HepG2 (cell line): Measurements from ENCODE around the gene TRNP1. TPM values are rescaled to one million over a fixed set of nuclear protein-coding genes. Genes with fewer than 3 reads are reported as not detected.

ENCODE experiments used
- ASH2L ChIP-seq: fragments of 300-600, 200-600 bp; sonication (generic); IDR thresholded peaks from 2 replicates; pipeline ENCODE4 v1.7.0; 2017; ENCODE audit warnings: low read depth, mild to moderate bottlenecking, moderate library complexity, mixed read lengths, low read length; ENCODE audit not compliant: insufficient read length
- ATM ChIP-seq: fragments of 450-650 bp; IDR thresholded peaks from 2 replicates; pipeline ENCODE4 v1.7.1; 2017; ENCODE audit warnings: mild to moderate bottlenecking, borderline replicate concordance
- CENPX ChIP-seq: sonication (generic); formaldehyde crosslinking; IDR thresholded peaks from 2 replicates; pipeline ENCODE4 v1.9.0; 2021; ENCODE audit warnings: mild to moderate bottlenecking, missing genetic modification reagents, moderate library complexity
- FOXP1 ChIP-seq, 2 experiments: fragments of 450-650 bp in 1 of 2; IDR thresholded peaks; 2 replicates each; pipeline ENCODE4 v1.6.1; 2017 to 2018; ENCODE audit warnings: antibody characterized with exemption in 1 of 2
- GABPA ChIP-seq, 2 experiments: IDR thresholded peaks; 2 replicates each; pipeline ENCODE4 v1.6.1; 2011 to 2016; ENCODE audit warnings: low read depth in 2 of 2, low read length in 1 of 2, missing biosample characterization in 1 of 2, missing genetic modification characterization in 1 of 2
- JUN ChIP-seq: sonication (generic); formaldehyde crosslinking; IDR thresholded peaks from 2 replicates; pipeline ENCODE4 v1.4.0; 2020; ENCODE audit warnings: mild to moderate bottlenecking, missing genetic modification reagents
- KDM5B ChIP-seq: sonication (generic); formaldehyde crosslinking; IDR thresholded peaks from 2 replicates; pipeline ENCODE4 v1.4.0; 2020; ENCODE audit warnings: missing genetic modification reagents, mild to moderate bottlenecking, borderline replicate concordance
- MED1 ChIP-seq: sonication (generic); formaldehyde crosslinking; IDR thresholded peaks from 2 replicates; pipeline ENCODE4 v1.4.0; 2020; ENCODE audit warnings: missing genetic modification reagents
- RBM39 ChIP-seq: fragments of 200-400 bp; formaldehyde crosslinking; IDR thresholded peaks from one replicate; pipeline ENCODE4 v1.6.1; 2018; ENCODE audit warnings: antibody characterized with exemption, mild to moderate bottlenecking, low read depth, low read length; ENCODE audit not compliant: poor library complexity, severe bottlenecking
- SRSF4 ChIP-seq: fragments of 200-400 bp; formaldehyde crosslinking; IDR thresholded peaks from one replicate; pipeline ENCODE4 v1.6.1; 2018; ENCODE audit warnings: mild to moderate bottlenecking, low read depth, low read length, moderate library complexity; ENCODE audit not compliant: poor library complexity, severe bottlenecking
- ZBTB7A ChIP-seq: sonication (generic); formaldehyde crosslinking; IDR thresholded peaks from 2 replicates; pipeline ENCODE4 v1.8.0; 2022; ENCODE audit warnings: mild to moderate bottlenecking, missing genetic modification reagents
- ZNF121 ChIP-seq: sonication (generic); formaldehyde crosslinking; IDR thresholded peaks from 2 replicates; pipeline ENCODE4 v1.5.0; 2020; ENCODE audit warnings: mild to moderate bottlenecking, missing genetic modification reagents
- ZNF292 ChIP-seq: sonication (generic); formaldehyde crosslinking; IDR thresholded peaks from 2 replicates; pipeline ENCODE4 v1.8.1; 2022; ENCODE audit warnings: mild to moderate bottlenecking, low read depth, missing genetic modification reagents, borderline replicate concordance
- ZNF296 ChIP-seq: sonication (generic); formaldehyde crosslinking; conservative IDR thresholded peaks from 2 replicates; pipeline ENCODE4 v1.5.0; 2020; ENCODE audit warnings: mild to moderate bottlenecking, missing genetic modification reagents
- ZNF501 ChIP-seq: sonication (generic); formaldehyde crosslinking; IDR thresholded peaks from 2 replicates; pipeline ENCODE4 v1.5.1; 2020; ENCODE audit warnings: mild to moderate bottlenecking, moderate library complexity, missing genetic modification reagents
- ZNF761 ChIP-seq: sonication (generic); formaldehyde crosslinking; conservative IDR thresholded peaks from 2 replicates; pipeline ENCODE4 v1.4.0; 2020; ENCODE audit warnings: mild to moderate bottlenecking, missing genetic modification reagents
- ZNF772 ChIP-seq: sonication (generic); formaldehyde crosslinking; IDR thresholded peaks from 2 replicates; pipeline ENCODE4 v1.5.0; 2020; ENCODE audit warnings: mild to moderate bottlenecking, missing genetic modification reagents
- polyA plus RNA-seq, 8 experiments: library from polyadenylated mRNA; depleted of rRNA in 3 of 8; stranded (reverse) in 7 of 8; unstranded in 1 of 8; fragments of >200 nt; fragmentation: Illumina TruSeq in 4 of 8; extraction: Trizol in 4 of 8; gene quantifications; 2 replicates each; pipeline versions ENCODE4 v1.2.1 to v1.2.3, GENCODE V29; 2011 to 2016; ENCODE audit warnings: low read depth in 4 of 8, missing spikeins in 1 of 8, mixed read lengths in 1 of 8; ENCODE audit not compliant: insufficient read depth in 1 of 8
- total RNA-seq, 5 experiments: library from RNA; depleted of rRNA; stranded (reverse); fragments of >200 nt; fragmentation: Illumina TruSeq; extraction: Trizol; gene quantifications; 2 replicates each; pipeline ENCODE4 v1.2.3, GENCODE V29; 2016; ENCODE audit warnings: low read depth in 1 of 5
- TF ChIP-seq, protein P1 (sequence below): sonication (generic); formaldehyde crosslinking; IDR thresholded peaks from 2 replicates; pipeline ENCODE4 v1.4.0; 2020; ENCODE audit warnings: missing genetic modification reagents
- TF ChIP-seq, protein P2 (sequence below): sonication (generic); formaldehyde crosslinking; IDR thresholded peaks from 2 replicates; pipeline ENCODE4 v1.5.0; 2020; ENCODE audit warnings: mild to moderate bottlenecking, missing genetic modification reagents, moderate library complexity
- TF ChIP-seq, protein P3 (sequence below): sonication (generic); formaldehyde crosslinking; IDR thresholded peaks from 2 replicates; pipeline ENCODE4 v1.4.0; 2020; ENCODE audit warnings: missing genetic modification reagents, borderline replicate concordance

Gene TRNP1
- total and polyA plus RNA-seq, 2 of the 13 experiments (the other 11 are each of a cell fraction or from before 2014, with no cell fraction given), result 42.0 to 158 TPM

- TF ChIP-seq ATM, result no peak
- TF ChIP-seq SRSF4, result no peak
- no peak for TF ChIP-seq RBM39
- TF ChIP-seq KDM5B (CRISPR knock-in tag), result no peak
- TF ChIP-seq, protein P1, sequence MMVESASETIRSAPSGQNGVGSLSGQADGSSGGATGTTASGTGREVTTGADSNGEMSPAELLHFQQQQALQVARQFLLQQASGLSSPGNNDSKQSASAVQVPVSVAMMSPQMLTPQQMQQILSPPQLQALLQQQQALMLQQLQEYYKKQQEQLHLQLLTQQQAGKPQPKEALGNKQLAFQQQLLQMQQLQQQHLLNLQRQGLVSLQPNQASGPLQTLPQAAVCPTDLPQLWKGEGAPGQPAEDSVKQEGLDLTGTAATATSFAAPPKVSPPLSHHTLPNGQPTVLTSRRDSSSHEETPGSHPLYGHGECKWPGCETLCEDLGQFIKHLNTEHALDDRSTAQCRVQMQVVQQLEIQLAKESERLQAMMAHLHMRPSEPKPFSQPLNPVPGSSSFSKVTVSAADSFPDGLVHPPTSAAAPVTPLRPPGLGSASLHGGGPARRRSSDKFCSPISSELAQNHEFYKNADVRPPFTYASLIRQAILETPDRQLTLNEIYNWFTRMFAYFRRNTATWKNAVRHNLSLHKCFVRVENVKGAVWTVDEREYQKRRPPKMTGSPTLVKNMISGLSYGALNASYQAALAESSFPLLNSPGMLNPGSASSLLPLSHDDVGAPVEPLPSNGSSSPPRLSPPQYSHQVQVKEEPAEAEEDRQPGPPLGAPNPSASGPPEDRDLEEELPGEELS (CRISPR knock-in tag), result peak; percentile 73; the same call in 1 of the 2 replicates
- TF ChIP-seq ZBTB7A (CRISPR knock-in tag), result peak; percentile 10; the same call in 1 of the 2 replicates
- no peak for TF ChIP-seq FOXP1 (IDR thresholded peaks at IDR 0.05)
- TF ChIP-seq FOXP1 (CRISPR knock-in tag; IDR thresholded peaks at IDR 0.05), result 0 out of 2 replicates have a peak, but pooled peaks have one; percentile 19
- TF ChIP-seq ZNF292 (CRISPR knock-in tag), result peak; percentile 74; the same call in 1 of the 2 replicates
- TF ChIP-seq ZNF761 (CRISPR knock-in tag), result peak; percentile 41; the same call in 1 of the 2 replicates
- no peak for TF ChIP-seq ZNF121 (CRISPR knock-in tag)
- no peak for TF ChIP-seq GABPA (IDR thresholded peaks at IDR 0.05; ENCODE audit: low read depth, low read length)
- TF ChIP-seq GABPA (CRISPR knock-in tag; IDR thresholded peaks at IDR 0.05; ENCODE audit: low read depth), result peak; percentile 35; the same call in 1 of the 2 replicates
- TF ChIP-seq, protein P2, sequence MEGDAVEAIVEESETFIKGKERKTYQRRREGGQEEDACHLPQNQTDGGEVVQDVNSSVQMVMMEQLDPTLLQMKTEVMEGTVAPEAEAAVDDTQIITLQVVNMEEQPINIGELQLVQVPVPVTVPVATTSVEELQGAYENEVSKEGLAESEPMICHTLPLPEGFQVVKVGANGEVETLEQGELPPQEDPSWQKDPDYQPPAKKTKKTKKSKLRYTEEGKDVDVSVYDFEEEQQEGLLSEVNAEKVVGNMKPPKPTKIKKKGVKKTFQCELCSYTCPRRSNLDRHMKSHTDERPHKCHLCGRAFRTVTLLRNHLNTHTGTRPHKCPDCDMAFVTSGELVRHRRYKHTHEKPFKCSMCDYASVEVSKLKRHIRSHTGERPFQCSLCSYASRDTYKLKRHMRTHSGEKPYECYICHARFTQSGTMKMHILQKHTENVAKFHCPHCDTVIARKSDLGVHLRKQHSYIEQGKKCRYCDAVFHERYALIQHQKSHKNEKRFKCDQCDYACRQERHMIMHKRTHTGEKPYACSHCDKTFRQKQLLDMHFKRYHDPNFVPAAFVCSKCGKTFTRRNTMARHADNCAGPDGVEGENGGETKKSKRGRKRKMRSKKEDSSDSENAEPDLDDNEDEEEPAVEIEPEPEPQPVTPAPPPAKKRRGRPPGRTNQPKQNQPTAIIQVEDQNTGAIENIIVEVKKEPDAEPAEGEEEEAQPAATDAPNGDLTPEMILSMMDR, result peak; percentile 55
- no peak for TF ChIP-seq ZNF296
- no peak for TF ChIP-seq CENPX (CRISPR knock-in tag)
- TF ChIP-seq MED1, result peak; percentile 82; the same call in 1 of the 2 replicates
- 0 out of 2 replicates have a peak, but pooled peaks have one; percentile 37 for TF ChIP-seq ZNF772 (CRISPR knock-in tag)
- TF ChIP-seq JUN (CRISPR knock-in tag), result peak; percentile 93
- 0 out of 2 replicates have a peak, but pooled peaks have one; percentile 13 for TF ChIP-seq ZNF501 (CRISPR knock-in tag)
- TF ChIP-seq, protein P3, sequence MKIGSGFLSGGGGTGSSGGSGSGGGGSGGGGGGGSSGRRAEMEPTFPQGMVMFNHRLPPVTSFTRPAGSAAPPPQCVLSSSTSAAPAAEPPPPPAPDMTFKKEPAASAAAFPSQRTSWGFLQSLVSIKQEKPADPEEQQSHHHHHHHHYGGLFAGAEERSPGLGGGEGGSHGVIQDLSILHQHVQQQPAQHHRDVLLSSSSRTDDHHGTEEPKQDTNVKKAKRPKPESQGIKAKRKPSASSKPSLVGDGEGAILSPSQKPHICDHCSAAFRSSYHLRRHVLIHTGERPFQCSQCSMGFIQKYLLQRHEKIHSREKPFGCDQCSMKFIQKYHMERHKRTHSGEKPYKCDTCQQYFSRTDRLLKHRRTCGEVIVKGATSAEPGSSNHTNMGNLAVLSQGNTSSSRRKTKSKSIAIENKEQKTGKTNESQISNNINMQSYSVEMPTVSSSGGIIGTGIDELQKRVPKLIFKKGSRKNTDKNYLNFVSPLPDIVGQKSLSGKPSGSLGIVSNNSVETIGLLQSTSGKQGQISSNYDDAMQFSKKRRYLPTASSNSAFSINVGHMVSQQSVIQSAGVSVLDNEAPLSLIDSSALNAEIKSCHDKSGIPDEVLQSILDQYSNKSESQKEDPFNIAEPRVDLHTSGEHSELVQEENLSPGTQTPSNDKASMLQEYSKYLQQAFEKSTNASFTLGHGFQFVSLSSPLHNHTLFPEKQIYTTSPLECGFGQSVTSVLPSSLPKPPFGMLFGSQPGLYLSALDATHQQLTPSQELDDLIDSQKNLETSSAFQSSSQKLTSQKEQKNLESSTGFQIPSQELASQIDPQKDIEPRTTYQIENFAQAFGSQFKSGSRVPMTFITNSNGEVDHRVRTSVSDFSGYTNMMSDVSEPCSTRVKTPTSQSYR, result peak; percentile 94
- TF ChIP-seq ASH2L, result no peak
Measured at GRCh38 chr1:26991310-26992116, 2.0 kb upstream of the TRNP1 start (continued).
